Activated CD8-positive, alpha-beta T cell treated with anti-CD3 and anti-CD28 coated beads, Interleukin-2, amount 10 ng/mL, durations not matched to agents 7 days and 5 days (primary cell): ENCODE results near the gene NPTX2. TPM values are rescaled to one million over a fixed set of nuclear protein-coding genes. Genes with fewer than 3 reads are reported as not detected.

Experiments
- ATAC-seq: fragments of 150-1000 bp; cut with Tn5 transposase; one replicate; pipeline ENCODE4 v1.10.0; 2021; ENCODE audit warnings: moderate library complexity
- CTCF ChIA-PET: fragments of 350-600 bp; sonication (Branson Sonifier 250); formaldehyde crosslinking; loops from one replicate; lab custom pipeline; 2021; ENCODE audit warnings: antibody characterized with exemption; lab: Charles Lee
- POLR2A ChIA-PET: fragments of 350-600 bp; sonication (Branson Sonifier 250); formaldehyde crosslinking; loops from one replicate; lab custom pipeline; 2021; ENCODE audit warnings: antibody characterized with exemption; lab: Charles Lee
- DNase-seq: peaks from one replicate; pipeline ENCODE4 v3.0.0-alpha.2; 2020
- H3K27ac Mint-ChIP-seq: one replicate; pipeline ENCODE4 v1.8.0; 2021; ENCODE audit warnings: mild to moderate bottlenecking, mixed read lengths
- H3K27me3 Mint-ChIP-seq: one replicate; pipeline ENCODE4 v1.8.0; 2021; ENCODE audit warnings: low read depth, mixed read lengths
- H3K36me3 Mint-ChIP-seq: one replicate; pipeline ENCODE4 v1.8.0; 2021; ENCODE audit warnings: low read depth, mixed read lengths
- H3K4me1 Mint-ChIP-seq: one replicate; pipeline ENCODE4 v1.8.0; 2021; ENCODE audit warnings: low read depth, mixed read lengths
- H3K4me3 Mint-ChIP-seq: one replicate; pipeline ENCODE4 v1.8.0; 2021; ENCODE audit warnings: mild to moderate bottlenecking, mixed read lengths
- H3K9me3 Mint-ChIP-seq: one replicate; pipeline ENCODE4 v1.8.0; 2022; ENCODE audit warnings: mixed read lengths; ENCODE audit not compliant: insufficient read depth
- total RNA-seq, 2 experiments: library from RNA; stranded (reverse); gene quantifications; one replicate each; pipeline ENCODE4 v1.2.3, GENCODE V29; 2021

The NPTX2 gene
- total RNA-seq, 2 experiments from 2014 or later: not detected

GRCh38 chr7:98621573-98622482 is 4.7 kb downstream of the NPTX2 start:
- peaks cover 28% of the 10 kb centered on the region for H3K27me3 Mint-ChIP-seq
- no peak overlapping the region for H3K27ac Mint-ChIP-seq
- H3K4me1 Mint-ChIP-seq: peaks cover 4% of the 10 kb centered on the region
- POLR2A ChIA-PET: no interaction called here
- H3K9me3 Mint-ChIP-seq: no peaks in the 10 kb centered on the region
- no peak for ATAC-seq
- H3K36me3 Mint-ChIP-seq: no peaks in the 10 kb centered on the region
- H3K4me3 Mint-ChIP-seq: no peak overlapping the region
- DNase-seq: no peak
- CTCF ChIA-PET: interaction anchor here (1.4 kb wide), 1 partner anchor 12 kb away, joined by 4 read pairs; no protein-coding TSS in a partner anchor

- Mint-ChIP-seq H3K4me1 (peaks cover 4% of the 10 kb centered on the region), H3K4me3 (no peak overlapping the region), H3K9me3 (no peaks in the 10 kb centered on the region), H3K27me3 (peaks cover 25% of the 10 kb centered on the region), H3K36me3 (no peaks in the 10 kb centered on the region), H3K27ac (no peak overlapping the region)
- ATAC-seq (no peak), DNase-seq (no peak)
- ChIA-PET CTCF (no interaction called here), POLR2A (no interaction called here)
Observed at GRCh38 chr7:98622926-98623325, 5.8 kb downstream of the NPTX2 start.

DNA sequence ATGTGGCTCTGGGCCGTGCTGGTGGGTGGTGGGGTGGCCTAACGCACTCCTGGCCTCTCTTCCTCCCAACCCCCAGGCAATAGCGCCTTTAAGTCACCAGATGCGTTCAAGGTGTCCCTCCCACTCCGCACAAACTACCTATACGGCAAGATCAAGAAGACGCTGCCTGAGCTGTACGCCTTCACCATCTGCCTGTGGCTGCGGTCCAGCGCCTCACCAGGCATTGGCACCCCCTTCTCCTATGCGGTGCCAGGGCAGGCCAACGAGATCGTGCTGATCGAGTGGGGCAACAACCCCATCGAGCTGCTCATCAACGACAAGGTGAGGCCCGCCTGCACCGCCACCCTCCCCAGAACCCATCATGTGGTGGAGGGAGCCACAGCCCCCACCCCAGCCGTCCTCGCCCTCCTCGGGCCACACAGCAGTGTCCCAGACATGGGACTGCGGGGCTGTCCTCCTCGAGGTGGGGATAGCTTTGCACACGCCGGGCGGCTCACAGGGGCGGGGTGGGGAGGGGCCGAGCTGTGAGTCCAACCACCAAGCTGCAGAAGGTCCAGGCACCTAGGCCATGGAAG is 7.8 kb downstream of the NPTX2 start:
- Mint-ChIP-seq H3K27ac (no peak overlapping the region), H3K4me3 (no peak overlapping the region), H3K36me3 (no peaks in the 10 kb centered on the region), H3K4me1 (no peaks in the 10 kb centered on the region), H3K9me3 (no peaks in the 10 kb centered on the region), H3K27me3 (peaks cover 9% of the 10 kb centered on the region)
- ATAC-seq: no peak
- DNase-seq: no peak
- CTCF ChIA-PET: interaction anchor here (1.0 kb wide), 1 partner anchor 121 kb away, joined by 3 read pairs; no protein-coding TSS in a partner anchor
- POLR2A ChIA-PET: no interaction called here

DNA sequence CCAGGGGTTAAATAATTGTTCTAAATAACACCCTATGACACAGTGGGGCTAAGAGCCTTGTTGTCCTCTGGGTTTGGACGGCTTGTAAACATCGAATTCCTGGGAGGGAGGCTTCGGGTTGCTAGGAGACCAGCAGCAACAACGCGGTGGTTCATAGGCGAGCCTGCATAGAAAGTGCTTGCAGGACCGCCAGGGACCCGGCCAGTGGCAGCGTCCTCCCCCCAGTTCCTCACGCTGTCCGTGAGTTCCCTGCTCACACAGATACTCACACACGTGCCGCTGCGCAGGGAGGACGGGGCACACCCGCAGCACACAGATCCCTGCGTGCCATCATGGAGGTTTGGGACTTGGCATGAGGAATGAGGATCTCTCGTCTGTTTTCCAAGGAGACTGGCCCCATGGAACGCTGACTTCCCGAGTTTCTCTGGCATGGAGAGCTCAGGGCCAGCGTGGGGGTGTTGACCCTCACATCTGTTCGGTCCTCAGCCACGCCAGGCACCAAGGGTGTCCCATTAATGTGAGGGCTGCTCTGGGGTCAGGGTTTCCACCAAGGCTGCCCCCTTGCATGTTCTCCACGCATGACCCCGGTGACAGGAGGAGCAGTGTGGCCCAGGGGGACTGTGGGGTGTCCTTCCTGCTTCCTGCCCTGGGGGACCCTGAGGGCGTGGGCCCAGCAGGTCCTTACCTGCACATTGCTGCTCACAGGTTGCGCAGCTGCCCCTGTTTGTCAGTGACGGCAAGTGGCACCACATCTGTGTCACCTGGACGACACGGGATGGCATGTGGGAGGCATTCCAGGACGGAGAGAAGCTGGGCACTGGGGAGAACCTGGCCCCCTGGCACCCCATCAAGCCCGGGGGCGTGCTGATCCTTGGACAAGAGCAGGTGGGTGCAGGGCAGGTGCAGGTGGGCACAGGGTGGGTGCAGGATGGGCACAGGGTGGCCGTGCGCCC is 9.7 kb downstream of the NPTX2 start:
- Mint-ChIP-seq H3K9me3 (no peaks in the 10 kb centered on the region), H3K27ac (no peak overlapping the region), H3K4me3 (no peak overlapping the region), H3K27me3 (peaks cover 3% of the 10 kb centered on the region), H3K4me1 (no peaks in the 10 kb centered on the region), H3K36me3 (no peaks in the 10 kb centered on the region)
- ATAC-seq (no peak), DNase-seq (no peak)
- ChIA-PET POLR2A (no interaction called here), CTCF (no interaction called here)

GRCh38 chr7:98627413-98627790 is 10.3 kb downstream of the NPTX2 start:
- POLR2A ChIA-PET: no interaction called here
- CTCF ChIA-PET: no interaction called here
- no peaks in the 10 kb centered on the region for H3K36me3 Mint-ChIP-seq
- no peak overlapping the region for H3K4me3 Mint-ChIP-seq
- H3K27me3 Mint-ChIP-seq: peaks cover 3% of the 10 kb centered on the region
- no peak overlapping the region for H3K27ac Mint-ChIP-seq
- DNase-seq (no peak), ATAC-seq (no peak)
- H3K4me1 Mint-ChIP-seq: no peaks in the 10 kb centered on the region
- H3K9me3 Mint-ChIP-seq: no peaks in the 10 kb centered on the region

DNA sequence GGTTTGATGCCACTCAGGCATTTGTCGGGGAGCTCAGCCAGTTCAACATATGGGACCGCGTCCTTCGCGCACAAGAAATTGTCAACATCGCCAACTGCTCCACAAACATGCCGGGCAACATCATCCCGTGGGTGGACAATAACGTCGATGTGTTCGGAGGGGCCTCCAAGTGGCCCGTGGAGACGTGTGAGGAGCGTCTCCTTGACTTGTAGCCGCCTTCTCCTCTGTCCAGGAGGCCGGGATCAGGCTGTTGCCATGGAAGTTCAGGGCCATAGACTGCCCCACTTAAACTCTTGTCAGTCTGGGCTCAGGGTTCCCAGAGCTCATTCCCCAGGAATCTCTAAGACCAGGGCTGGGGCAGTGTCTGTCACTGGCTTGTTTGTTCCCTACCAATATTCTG is 11.3 kb downstream of the NPTX2 start:
- POLR2A ChIA-PET: no interaction called here
- H3K9me3 Mint-ChIP-seq: no peaks in the 10 kb centered on the region

GRCh38 chr7:98629001-98629431 is 11.9 kb downstream of the NPTX2 start:
- Mint-ChIP-seq H3K4me1 (no peaks in the 10 kb centered on the region), H3K27ac (no peak overlapping the region), H3K27me3 (peaks cover 3% of the 10 kb centered on the region), H3K9me3 (no peaks in the 10 kb centered on the region), H3K36me3 (no peaks in the 10 kb centered on the region), H3K4me3 (no peak overlapping the region)
- POLR2A ChIA-PET: no interaction called here
- CTCF ChIA-PET: no interaction called here
- DNase-seq: no peak
- no peak for ATAC-seq

More for the DNA sequence above, 11.3 kb downstream of the NPTX2 start:
- CTCF ChIA-PET: no interaction called here
- Mint-ChIP-seq H3K27ac (no peak overlapping the region), H3K36me3 (no peaks in the 10 kb centered on the region), H3K27me3 (peaks cover 3% of the 10 kb centered on the region), H3K4me3 (no peak overlapping the region), H3K4me1 (no peaks in the 10 kb centered on the region)
- DNase-seq (no peak), ATAC-seq (no peak)

- Mint-ChIP-seq H3K4me1 (no peaks in the 10 kb centered on the region), H3K27me3 (peaks cover 3% of the 10 kb centered on the region), H3K4me3 (no peak overlapping the region), H3K27ac (no peak overlapping the region), H3K9me3 (no peaks in the 10 kb centered on the region), H3K36me3 (no peaks in the 10 kb centered on the region)
- CTCF ChIA-PET: no interaction called here
- DNase-seq (no peak), ATAC-seq (no peak)
- POLR2A ChIA-PET: no interaction called here
Observed at GRCh38 chr7:98630149-98630548, 13.1 kb downstream of the NPTX2 start.

DNA sequence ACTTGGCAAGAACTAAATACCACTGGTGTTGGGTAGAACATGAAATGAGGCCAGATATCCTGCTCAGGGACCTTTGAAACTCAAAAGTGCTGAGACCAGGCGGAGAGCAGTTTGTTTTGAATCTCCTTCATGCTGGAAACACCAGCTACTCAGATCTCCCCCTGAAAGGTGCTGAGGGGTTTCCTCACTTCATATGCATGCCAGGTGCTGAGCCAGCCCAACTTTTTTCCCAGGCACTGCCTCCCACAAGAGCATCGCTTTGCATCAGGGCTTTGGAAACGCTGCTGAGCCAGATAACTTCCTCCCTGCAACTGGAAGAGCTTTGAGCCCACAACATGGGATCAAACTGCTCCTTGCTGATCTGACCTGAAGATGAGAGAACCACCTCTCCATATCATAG is 13.7 kb downstream of the NPTX2 start:
- Mint-ChIP-seq H3K4me1 (no peaks in the 10 kb centered on the region), H3K27ac (no peak overlapping the region), H3K9me3 (no peaks in the 10 kb centered on the region), H3K4me3 (no peak overlapping the region), H3K27me3 (peaks cover 3% of the 10 kb centered on the region), H3K36me3 (no peaks in the 10 kb centered on the region)
- DNase-seq: no peak
- ATAC-seq: no peak
- POLR2A ChIA-PET: no interaction called here
- CTCF ChIA-PET: no interaction called here

- no peak for ATAC-seq
- no peaks in the 10 kb centered on the region for H3K36me3 Mint-ChIP-seq
- H3K9me3 Mint-ChIP-seq: no peaks in the 10 kb centered on the region
- POLR2A ChIA-PET: no interaction called here
- no peaks in the 10 kb centered on the region for H3K27me3 Mint-ChIP-seq
- H3K4me3 Mint-ChIP-seq: no peak overlapping the region
- no peak overlapping the region for H3K27ac Mint-ChIP-seq
- no peak for DNase-seq
- no peaks in the 10 kb centered on the region for H3K4me1 Mint-ChIP-seq
- CTCF ChIA-PET: no interaction called here
Observed at GRCh38 chr7:98638853-98639252, 21.8 kb downstream of the NPTX2 start.

- no peaks in the 10 kb centered on the region for H3K36me3 Mint-ChIP-seq
- ATAC-seq (no peak), DNase-seq (no peak)
- no peaks in the 10 kb centered on the region for H3K4me1 Mint-ChIP-seq
- no peaks in the 10 kb centered on the region for H3K27me3 Mint-ChIP-seq
- no peaks in the 10 kb centered on the region for H3K9me3 Mint-ChIP-seq
- H3K4me3 Mint-ChIP-seq: no peak overlapping the region
- H3K27ac Mint-ChIP-seq: no peak overlapping the region
- CTCF ChIA-PET: no interaction called here
- POLR2A ChIA-PET: interaction anchor here (0.9 kb wide), 1 partner anchor 25 kb away, joined by 3 read pairs; no protein-coding TSS in a partner anchor
Observed at GRCh38 chr7:98640375-98640774, 23.3 kb downstream of the NPTX2 start.
